HCT116 (cell line): ENCODE measurements around the gene AFF1. TPM values are rescaled to one million over a fixed set of nuclear protein-coding genes. Genes with fewer than 3 reads are reported as not detected.

Experiments
- ATAC-seq: fragments of 200-7000 bp; cut with Tn5 transposase; 2 replicates; pipeline ENCODE4 v1.9.1; 2020; ENCODE audit warnings: mild to moderate bottlenecking, moderate library complexity
- BruUV-seq: library from RNA; stranded (reverse); fragments of 400-500 nt; replicated peaks from 2 replicates; lab custom pipeline; 2021; lab: Mats Ljungman, UMichigan
- CTCF ChIA-PET: fragments of 300-600 bp; sonication (Branson Sonifier 250); formaldehyde crosslinking; loops from one replicate; lab custom pipeline; 2021; ENCODE audit warnings: antibody characterized with exemption; lab: Charles Lee
- POLR2A ChIA-PET: fragments of 300-600, 350-600 bp; sonication (Branson Sonifier 250); formaldehyde crosslinking; loops from one replicate; lab custom pipeline; 2021; ENCODE audit warnings: antibody characterized with exemption; lab: Charles Lee
- RAD21 ChIA-PET, 2 experiments: fragments of 300-600 bp; sonication (Branson Sonifier 250); formaldehyde crosslinking; loops; one replicate each; lab custom pipeline; 2023; ENCODE audit warnings: low total read pairs in 2 of 2; ENCODE audit not compliant: uncharacterized antibody in 2 of 2, unreplicated experiment in 2 of 2, low non-redundant PET in 1 of 2; lab: Charles Lee
- DNase-seq: peaks from one replicate; pipeline ENCODE4 v3.0.0-alpha.2; 2010; ENCODE audit warnings: low read depth, low spot score
- H2AFZ ChIP-seq: fragments of 200-600 bp; shearing (Covaris generic), sonication (generic); 2 replicates; pipeline ENCODE4 v1.6.1; 2017; ENCODE audit warnings: low read depth, mixed run types, mixed read lengths, antibody characterized with exemption, low read length; ENCODE audit not compliant: poor library complexity, severe bottlenecking
- H3K27ac ChIP-seq: 2 replicates; pipeline ENCODE4 v1.5.1; 2012; ENCODE audit warnings: low read depth, low read length
- H3K27me3 ChIP-seq: fragments of 200-600 bp; sonication (generic); 2 replicates; pipeline ENCODE4 v1.6.1; 2016; ENCODE audit warnings: mixed run types, low read length, mixed read lengths; ENCODE audit not compliant: insufficient read depth
- H3K36me3 ChIP-seq, 2 experiments: fragments of 200-500 bp in 1 of 2; fragments of 200-600 bp in 1 of 2; sonication (Bioruptor generic) in 1 of 2; sonication (generic) in 1 of 2; 2 replicates each; pipeline versions ENCODE4 v1.5.1 to v1.6.1; 2014 to 2016; ENCODE audit warnings: low read length in 2 of 2, inconsistent platforms in 1 of 2, mixed read lengths in 1 of 2, mixed run types in 1 of 2; ENCODE audit not compliant: insufficient read depth in 2 of 2, control insufficient read depth in 1 of 2
- H3K4me1 ChIP-seq, 2 experiments: fragments of 200-600 bp in 1 of 2; sonication (generic) in 1 of 2; 2 replicates each; pipeline versions ENCODE4 v1.5.1 to v1.6.1; 2012 to 2017; ENCODE audit warnings: low read length in 2 of 2, inconsistent platforms in 1 of 2, mild to moderate bottlenecking in 1 of 2, mixed read lengths in 1 of 2, mixed run types in 1 of 2, moderate library complexity in 1 of 2; ENCODE audit not compliant: insufficient read depth in 2 of 2, control insufficient read depth in 1 of 2
- H3K4me2 ChIP-seq: fragments of 200-600 bp; sonication (generic); 2 replicates; pipeline ENCODE4 v1.6.1; 2017; ENCODE audit warnings: mixed run types, low read length, mixed read lengths
- H3K4me3 ChIP-seq, 2 experiments: fragments of 200-600 bp in 1 of 2; sonication (generic) in 1 of 2; replicated peaks in 1 of 2; 2 replicates each; pipeline ENCODE4 v1.5.1; 2011 to 2016; ENCODE audit warnings: low read length in 2 of 2, control low read depth in 1 of 2, low read depth in 1 of 2, mild to moderate bottlenecking in 1 of 2, mixed read lengths in 1 of 2, mixed run types in 1 of 2
- H3K79me2 ChIP-seq: fragments of 200-600 bp; sonication (generic); 2 replicates; pipeline ENCODE4 v1.6.1; 2017; ENCODE audit warnings: mild to moderate bottlenecking, mixed run types, low read length, moderate library complexity, mixed read lengths; ENCODE audit not compliant: insufficient read depth
- H3K9ac ChIP-seq: fragments of 200-600 bp; sonication (generic); 2 replicates; pipeline ENCODE4 v1.6.1; 2016; ENCODE audit warnings: low read length, mixed read lengths
- H3K9me2 ChIP-seq: fragments of 200-600 bp; sonication (generic), shearing (Covaris generic); 2 replicates; pipeline ENCODE4 v1.6.1; 2017; ENCODE audit warnings: mixed run types, mild to moderate bottlenecking, moderate library complexity; ENCODE audit not compliant: insufficient read depth
- H3K9me3 ChIP-seq, 2 experiments: fragments of 200-500 bp in 1 of 2; fragments of 200-600 bp in 1 of 2; sonication (Bioruptor generic) in 1 of 2; sonication (generic) in 1 of 2; 2 replicates each; pipeline ENCODE4 v1.6.1; 2014 to 2017; ENCODE audit warnings: low read length in 2 of 2, mixed read lengths in 2 of 2, inconsistent platforms in 1 of 2, low read depth in 1 of 2, mild to moderate bottlenecking in 1 of 2, mixed run types in 1 of 2, moderate library complexity in 1 of 2; ENCODE audit not compliant: control insufficient read depth in 1 of 2, insufficient read depth in 1 of 2
- H4K20me1 ChIP-seq: fragments of 200-600 bp; sonication (generic), shearing (Covaris generic); 2 replicates; pipeline ENCODE4 v1.6.1; 2017; ENCODE audit warnings: mixed run types, mild to moderate bottlenecking, moderate library complexity; ENCODE audit not compliant: insufficient read depth
- ATF3 ChIP-seq: IDR thresholded peaks from 2 replicates; pipeline ENCODE4 v1.6.1; 2012
- CBX3 ChIP-seq: IDR thresholded peaks from 2 replicates; pipeline ENCODE4 v1.6.1; 2012; ENCODE audit warnings: low read depth
- CEBPB ChIP-seq: IDR thresholded peaks from 2 replicates; pipeline ENCODE4 v1.6.1; 2012; ENCODE audit warnings: low read depth
- EGR1 ChIP-seq: IDR thresholded peaks from 2 replicates; pipeline ENCODE4 v1.6.1; 2012; ENCODE audit warnings: low read depth
- EZH2 ChIP-seq: fragments of 200-600 bp; sonication (generic); IDR thresholded peaks from 2 replicates; pipeline ENCODE4 v1.6.1; 2017; ENCODE audit warnings: antibody characterized with exemption, mixed run types
- EZH2phosphoT487 ChIP-seq: fragments of 200-600 bp; IDR thresholded peaks from 2 replicates; pipeline ENCODE4 v1.6.1; 2018; ENCODE audit warnings: antibody characterized with exemption, borderline replicate concordance
- FOSL1 ChIP-seq: IDR thresholded peaks from 2 replicates; pipeline ENCODE4 v1.6.1; 2012; ENCODE audit warnings: low read depth
- JUND ChIP-seq: IDR thresholded peaks from 2 replicates; pipeline ENCODE4 v1.6.1; 2012
- MAX ChIP-seq: IDR thresholded peaks from 2 replicates; pipeline ENCODE4 v1.6.1; 2012
- POLR2A ChIP-seq: IDR thresholded peaks from 2 replicates; pipeline ENCODE4 v1.7.0; 2011; ENCODE audit warnings: borderline replicate concordance; ENCODE audit not compliant: insufficient read depth, insufficient read length; ENCODE audit errors: extremely low read depth
- POLR2AphosphoS5 ChIP-seq: IDR thresholded peaks from 2 replicates; pipeline ENCODE4 v1.6.1; 2011; ENCODE audit warnings: mild to moderate bottlenecking, low read depth, low read length, moderate library complexity
- RAD21 ChIP-seq: IDR thresholded peaks from 2 replicates; pipeline ENCODE4 v1.6.1; 2012; ENCODE audit warnings: low read depth, mild to moderate bottlenecking
- SP1 ChIP-seq: IDR thresholded peaks from 2 replicates; pipeline ENCODE4 v1.6.1; 2012; ENCODE audit warnings: low read depth
- TCF7L2 ChIP-seq: IDR thresholded peaks from 2 replicates; pipeline ENCODE4 v1.7.0; 2011; ENCODE audit warnings: borderline replicate concordance, inconsistent platforms; ENCODE audit not compliant: insufficient read depth, insufficient read length; ENCODE audit errors: extremely low read depth
- YY1 ChIP-seq: IDR thresholded peaks from 2 replicates; pipeline ENCODE4 v1.6.1; 2011; ENCODE audit warnings: low read length, low read depth, moderate library complexity, mild to moderate bottlenecking; ENCODE audit not compliant: insufficient replicate concordance; ENCODE audit errors: extremely low read depth
- ZBTB33 ChIP-seq: IDR thresholded peaks from 2 replicates; pipeline ENCODE4 v1.6.1; 2011; ENCODE audit warnings: mild to moderate bottlenecking, low read length, moderate library complexity; ENCODE audit not compliant: insufficient replicate concordance; ENCODE audit errors: extremely low read depth
- intact Hi-C: fragments of 100-400 bp; cut with micrococcal nuclease; formaldehyde crosslinking; loops from 2 replicates; pipeline ENCODE4 v1.10.0; 2022
- total RNA-seq: library from RNA; stranded (reverse); gene quantifications from one replicate; pipeline ENCODE4 v1.2.1, GENCODE V29; 2021; ENCODE audit not compliant: unreplicated experiment

AFF1 gene
- total RNA-seq, 1 experiment from 2014 or later: 43.1 TPM

- no peaks in the 10 kb centered on the region for H3K9me2 ChIP-seq
- no peaks in the 10 kb centered on the region for H4K20me1 ChIP-seq
- H3K4me1 ChIP-seq: peaks cover 22 to 25% of the 10 kb centered on the region in 2 experiments
- ChIA-PET RAD21 (no interaction called here), CTCF (no interaction called here), POLR2A (no interaction called here)
- no peak for DNase-seq
- H3K9ac ChIP-seq: no peak overlapping the region
- TF ChIP-seq SP1 (no peak), CEBPB (peak; percentile 25; the same call in 1 of the 2 replicates)
- no TSS peak for BruUV-seq
- H3K4me2 ChIP-seq: no peak overlapping the region
- no peak overlapping the region for H3K4me3 ChIP-seq
- no peaks in the 10 kb centered on the region for H3K36me3 ChIP-seq
- no peak overlapping the region for H3K27ac ChIP-seq
- ATAC-seq: peak; percentile 33; the same call in 1 of the 2 replicates
- H2AFZ ChIP-seq: no peak overlapping the region
- no peaks in the 10 kb centered on the region for H3K27me3 ChIP-seq
- peaks cover 11% of the 10 kb centered on the region for H3K79me2 ChIP-seq
- intact Hi-C loops: no loop called here
- no peaks in the 10 kb centered on the region for H3K9me3 ChIP-seq
These were observed 38.2 kb downstream of the AFF1 start for GRCh38 chr4:86972997-86973396.

GRCh38 chr4:86973668-86974067 lies 38.9 kb downstream of the AFF1 start:
- Histone ChIP-seq H3K9me3 (no peaks in the 10 kb centered on the region), H3K27me3 (no peaks in the 10 kb centered on the region), H4K20me1 (no peaks in the 10 kb centered on the region), H3K9me2 (no peaks in the 10 kb centered on the region), H3K9ac (no peak overlapping the region), H3K36me3 (no peaks in the 10 kb centered on the region), H2AFZ (no peak overlapping the region), H3K4me1 (peaks cover 28 to 30% of the 10 kb centered on the region in 2 experiments), H3K79me2 (peaks cover 11% of the 10 kb centered on the region; the same call in 1 of the 2 replicates), H3K4me3 (no peak overlapping the region), H3K4me2 (no peak overlapping the region), H3K27ac (no peak overlapping the region)
- no TSS peak for BruUV-seq
- intact Hi-C loops: no loop called here
- CTCF ChIA-PET: no interaction called here
- DNase-seq (no peak), ATAC-seq (no peak)
- POLR2A ChIA-PET: no interaction called here
- RAD21 ChIA-PET: no interaction called here
- TF ChIP-seq FOSL1 (no peak), EGR1 (no peak), ZBTB33 (no peak), EZH2 (no peak), CBX3 (no peak), POLR2A (no peak), POLR2AphosphoS5 (no peak), ATF3 (no peak), MAX (no peak), RAD21 (no peak), YY1 (no peak), SP1 (no peak), TCF7L2 (no peak), EZH2phosphoT487 (no peak), JUND (no peak)
